GOT3 (cell line): ENCODE measurements around the gene SLBP.

Source experiments
- DNase-seq: peaks from one replicate; lab custom pipeline; 2025; ENCODE audit warnings: mixed read lengths; lab: John Stamatoyannopoulos, UW

SLBP gene

DNA sequence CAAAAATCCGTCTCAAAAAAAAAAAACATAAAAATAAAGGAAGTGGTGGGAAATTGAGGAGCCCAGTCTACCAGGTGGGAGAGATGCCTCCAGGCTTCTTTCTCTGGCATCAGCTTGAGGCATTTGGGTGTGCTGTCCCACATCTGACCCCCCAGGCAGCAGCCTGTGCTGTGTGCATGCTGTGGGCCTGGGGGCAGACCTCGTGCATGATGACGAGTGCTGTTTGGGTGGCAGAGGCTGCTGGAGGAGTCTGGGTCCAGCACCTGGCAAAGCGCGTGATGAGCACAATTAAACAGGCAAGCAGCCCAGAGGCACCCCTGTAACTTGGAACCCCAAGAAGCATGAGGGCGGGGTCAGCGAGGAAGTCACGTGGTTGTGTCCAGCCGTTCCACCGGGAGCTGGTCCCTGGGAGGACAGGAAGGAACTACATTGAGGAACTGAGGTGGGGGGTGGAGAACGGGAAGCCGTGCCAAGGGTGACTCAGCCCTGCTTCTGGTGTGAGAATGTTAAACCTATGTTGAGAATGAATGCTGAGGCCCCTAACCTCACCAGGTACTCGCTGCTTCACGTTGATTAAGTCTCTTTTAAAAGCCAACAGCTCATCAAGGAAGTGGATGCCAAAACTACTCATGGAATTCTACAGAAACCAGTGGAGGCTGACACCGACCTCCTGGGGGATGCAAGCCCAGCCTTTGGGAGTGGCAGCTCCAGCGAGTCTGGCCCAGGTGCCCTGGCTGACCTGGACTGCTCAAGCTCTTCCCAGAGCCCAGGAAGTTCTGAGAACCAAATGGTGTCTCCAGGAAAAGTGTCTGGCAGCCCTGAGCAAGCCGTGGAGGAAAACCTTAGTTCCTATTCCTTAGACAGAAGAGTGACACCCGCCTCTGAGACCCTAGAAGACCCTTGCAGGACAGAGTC, 15.3 kb upstream of the SLBP start:
- DNase-seq = no peak

DNA sequence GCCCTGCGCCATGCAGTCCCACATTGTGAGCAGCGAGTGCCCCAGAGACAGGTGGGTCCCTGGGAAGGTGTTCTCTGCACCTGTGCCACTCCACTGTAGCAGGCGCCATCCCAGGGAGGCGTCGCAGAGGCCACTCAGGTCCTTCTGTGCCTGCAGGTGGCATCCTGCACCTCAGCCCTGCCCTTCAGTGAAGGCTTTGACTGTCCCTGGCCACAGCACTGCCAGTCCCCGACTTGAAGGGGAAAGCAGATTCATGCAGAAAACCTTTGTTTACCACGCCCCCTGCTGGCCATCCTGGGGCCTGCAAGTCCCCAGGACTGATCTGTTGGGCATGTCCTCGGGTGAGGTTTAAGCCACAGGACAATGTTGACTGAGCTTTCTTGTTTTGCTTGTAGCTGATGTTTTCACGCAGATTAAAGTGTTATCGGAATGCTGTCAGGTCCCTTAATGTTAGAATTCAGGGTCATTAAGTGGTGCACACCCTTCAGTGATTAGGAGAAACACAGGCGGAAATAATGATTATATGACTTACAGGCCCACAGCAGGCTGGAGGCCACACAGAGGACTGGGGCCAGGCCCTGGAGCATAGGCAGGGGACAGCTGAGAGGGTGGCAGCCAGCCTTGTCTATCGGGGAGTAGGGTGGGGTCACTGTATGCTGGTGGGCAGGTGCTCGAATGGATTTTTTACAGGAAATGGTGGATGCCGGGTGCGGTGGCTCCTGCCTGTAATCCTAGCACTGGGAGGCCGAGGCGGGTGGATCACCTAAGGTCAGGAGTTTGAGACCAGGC, 14.2 kb upstream of the SLBP start:
- DNase-seq = peak; percentile 30

DNA sequence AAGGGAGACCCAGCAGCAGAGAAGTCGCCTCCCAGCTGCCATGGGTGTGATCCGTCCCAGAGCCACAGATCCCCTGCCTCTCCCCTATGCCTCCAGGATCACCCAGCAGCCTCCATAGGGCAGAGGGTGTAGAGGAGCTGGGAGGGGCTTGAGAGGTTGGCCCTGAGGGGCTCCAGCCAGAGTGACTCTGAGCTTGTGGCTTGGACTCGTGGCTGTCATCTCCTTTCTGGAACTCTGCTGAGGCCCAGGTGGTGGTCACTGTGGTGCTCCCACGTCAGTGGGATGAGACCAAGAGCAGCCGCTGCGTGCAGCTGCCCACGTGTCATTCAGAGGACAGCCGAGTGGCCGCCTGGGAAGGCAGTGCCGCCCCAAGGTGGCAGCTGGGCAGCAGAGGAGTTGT, 13.4 kb upstream of the SLBP start:
- no peak for DNase-seq

DNA sequence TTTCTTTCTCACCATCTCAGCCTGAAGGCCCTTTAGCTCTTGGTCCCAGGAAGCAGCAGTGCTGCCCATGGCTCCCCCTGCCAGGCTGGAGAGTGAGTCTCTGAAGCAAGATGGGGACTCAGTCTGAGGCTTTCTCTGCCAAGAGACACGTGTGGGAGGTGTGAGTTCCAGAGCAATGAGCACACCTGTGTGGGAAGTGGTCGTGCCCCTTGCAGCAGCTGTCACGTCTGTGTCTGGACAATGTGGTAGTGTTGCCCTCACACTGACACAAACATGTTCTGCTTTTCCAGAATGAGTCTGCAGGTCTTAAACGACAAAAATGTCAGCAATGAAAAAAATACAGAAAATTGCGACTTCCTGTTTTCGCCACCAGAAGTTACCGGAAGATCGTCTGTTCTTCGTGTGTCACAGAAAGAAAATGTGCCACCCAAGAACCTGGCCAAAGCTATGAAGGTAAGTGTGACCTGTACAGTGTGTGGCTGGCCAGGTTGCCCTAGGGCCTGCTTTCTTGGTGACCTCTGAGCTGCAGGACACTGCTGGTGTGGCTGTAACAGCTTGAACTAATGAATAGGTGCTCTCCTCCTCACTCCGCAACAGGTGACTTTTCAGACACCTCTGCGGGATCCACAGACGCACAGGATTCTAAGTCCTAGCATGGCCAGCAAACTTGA, 11.1 kb upstream of the SLBP start:
- DNase-seq = no peak

- no peak for DNase-seq
Measured at GRCh38 chr4:1722551-1723118, 10.5 kb upstream of the SLBP start.

GRCh38 chr4:1721666-1722550, 9.8 kb upstream of the SLBP start:
- DNase-seq = no peak

- DNase-seq = peak; percentile 80
Measured at GRCh38 chr4:1721003-1721665, 9.0 kb upstream of the SLBP start, which contains the start of the genes TACC3 and TMEM129. Gene TACC3 (plus strand): TSS chr4:1721521. CDS start chr4:1723422, 1,901 bp downstream. Gene TMEM129 (minus strand): TSS chr4:1721323. CDS start chr4:1720837, 486 bp downstream.

DNA sequence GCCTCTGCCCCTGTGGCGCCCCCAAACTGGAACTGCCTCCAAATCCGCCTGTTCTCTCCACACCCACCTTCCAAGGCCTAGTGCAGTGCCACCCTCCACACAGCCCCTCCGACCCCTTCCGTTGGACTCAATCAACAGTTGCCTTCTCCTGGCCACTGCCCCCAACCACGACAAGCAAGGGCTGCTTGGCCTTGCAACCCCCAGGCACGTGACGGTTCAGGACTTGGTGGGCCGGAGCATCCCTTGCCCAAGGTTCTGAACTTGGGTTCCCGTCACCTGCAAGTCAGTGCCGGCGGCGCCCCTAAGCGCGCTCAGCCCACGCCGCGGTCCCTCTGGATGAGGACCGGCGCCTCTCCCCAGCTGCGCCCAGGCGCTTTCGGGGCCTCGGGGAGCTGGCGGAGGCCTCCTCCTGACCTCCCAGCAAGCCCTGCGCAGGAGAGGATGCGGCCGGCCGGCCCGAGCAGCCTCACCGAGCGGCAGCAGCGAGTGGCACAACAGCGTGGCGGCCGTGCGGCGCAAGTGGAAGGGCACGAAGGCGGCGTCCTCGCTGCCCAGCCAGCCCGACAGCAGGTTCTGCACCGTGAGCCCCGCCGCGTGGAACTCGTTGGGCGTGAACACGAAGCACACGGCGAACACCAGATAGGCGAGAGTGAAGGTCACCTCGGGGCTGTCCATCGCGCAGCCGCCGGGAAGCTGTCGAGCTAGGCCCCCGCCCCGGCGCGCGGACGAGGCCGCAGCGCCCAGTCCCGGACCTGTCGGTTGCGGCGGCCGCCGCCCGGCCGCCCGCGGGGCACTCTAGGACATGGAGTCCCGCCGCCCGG, 8.3 kb upstream of the SLBP start:
- no peak for DNase-seq

- DNase-seq = no peak
Measured at GRCh38 chr4:1718095-1718850, 6.2 kb upstream of the SLBP start.

DNA sequence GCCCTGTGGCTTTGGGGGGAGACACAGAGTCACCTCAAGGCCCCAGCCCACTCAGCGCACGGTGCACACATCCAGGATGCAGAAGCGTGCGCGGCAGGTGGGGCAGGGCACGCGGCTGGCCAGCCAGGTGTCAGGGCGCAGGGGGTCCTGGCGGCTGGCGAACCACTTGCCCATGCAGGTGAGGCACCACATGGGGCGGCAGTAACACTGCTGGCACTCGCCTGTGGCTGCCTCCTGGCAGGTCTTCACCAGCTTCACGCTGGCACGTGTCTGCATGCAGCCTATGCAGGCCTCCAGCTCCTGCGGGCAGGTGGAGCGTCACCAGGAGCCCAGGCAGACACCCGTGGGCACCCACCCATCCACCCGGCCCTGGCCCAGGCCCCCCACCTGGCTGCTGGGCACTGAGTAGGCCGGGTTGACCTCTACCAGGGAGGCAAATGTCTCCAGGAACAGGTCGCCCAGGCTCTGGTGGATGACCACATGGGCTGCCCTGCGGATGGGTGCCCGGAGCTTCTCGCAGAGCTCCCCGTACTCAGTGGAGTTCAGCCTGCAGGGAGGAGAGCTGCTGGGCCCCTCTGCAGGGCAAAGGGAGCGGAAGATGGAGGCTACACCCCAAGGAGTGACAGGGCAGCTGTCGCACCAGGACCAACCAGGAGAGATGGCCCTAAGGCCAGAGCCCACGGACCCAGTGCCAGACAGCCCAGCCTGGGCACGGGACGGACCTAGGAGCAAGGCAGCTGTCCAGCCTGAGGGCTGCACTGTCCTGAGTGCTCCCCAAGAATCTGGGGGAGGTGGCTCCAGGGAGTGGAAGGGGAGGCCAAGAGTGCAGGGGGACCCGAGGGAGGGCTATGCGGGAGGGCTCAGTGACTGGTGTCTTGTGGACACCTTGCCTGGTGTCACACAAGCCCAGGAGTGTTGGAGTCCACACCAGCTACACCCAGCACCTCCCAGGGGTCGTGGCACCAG, 5.3 kb upstream of the SLBP start:
- DNase-seq = no peak

DNA sequence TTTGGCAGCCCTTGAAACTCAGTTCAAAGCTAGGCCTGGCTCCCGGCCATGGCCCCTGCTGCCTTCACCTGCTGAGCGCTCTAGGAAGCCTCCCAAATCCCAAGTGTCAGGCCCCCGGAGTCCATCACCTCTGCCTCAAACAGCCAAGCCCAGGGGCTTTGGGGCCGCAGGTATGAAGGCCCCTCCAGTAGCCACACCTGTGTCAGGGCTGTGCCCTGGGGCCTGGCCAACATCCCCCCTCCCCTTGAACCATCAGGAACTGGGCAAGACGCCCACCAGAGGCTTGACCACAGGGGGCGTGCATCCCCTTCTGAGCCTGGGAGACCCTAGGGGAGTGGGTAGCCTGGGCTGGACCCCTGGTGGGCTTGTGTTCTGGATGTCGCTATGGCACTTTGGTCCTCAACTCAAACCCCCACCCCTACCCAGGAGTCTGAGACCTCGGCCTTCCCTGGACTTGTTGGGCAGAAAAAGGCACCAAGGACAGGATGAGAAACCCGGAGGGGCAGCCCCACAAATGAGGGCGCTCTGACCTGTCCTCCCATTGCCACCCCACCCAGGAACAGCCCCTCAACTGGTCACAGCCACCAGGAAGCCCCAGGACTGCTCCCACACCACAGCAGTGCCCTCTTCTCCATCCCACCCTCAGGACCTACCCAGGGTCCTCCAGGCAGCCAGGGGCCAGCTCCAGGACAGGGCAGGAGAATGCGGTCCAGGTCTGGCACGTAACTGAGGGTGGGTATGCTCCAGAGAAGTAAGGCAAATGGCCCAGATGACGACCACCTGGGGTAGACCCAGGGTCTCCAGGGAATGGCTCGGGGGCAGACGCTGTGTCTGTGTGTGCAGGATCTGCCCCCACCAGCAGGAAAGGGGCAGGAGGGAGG, 4.2 kb upstream of the SLBP start:
- DNase-seq = no peak

DNA sequence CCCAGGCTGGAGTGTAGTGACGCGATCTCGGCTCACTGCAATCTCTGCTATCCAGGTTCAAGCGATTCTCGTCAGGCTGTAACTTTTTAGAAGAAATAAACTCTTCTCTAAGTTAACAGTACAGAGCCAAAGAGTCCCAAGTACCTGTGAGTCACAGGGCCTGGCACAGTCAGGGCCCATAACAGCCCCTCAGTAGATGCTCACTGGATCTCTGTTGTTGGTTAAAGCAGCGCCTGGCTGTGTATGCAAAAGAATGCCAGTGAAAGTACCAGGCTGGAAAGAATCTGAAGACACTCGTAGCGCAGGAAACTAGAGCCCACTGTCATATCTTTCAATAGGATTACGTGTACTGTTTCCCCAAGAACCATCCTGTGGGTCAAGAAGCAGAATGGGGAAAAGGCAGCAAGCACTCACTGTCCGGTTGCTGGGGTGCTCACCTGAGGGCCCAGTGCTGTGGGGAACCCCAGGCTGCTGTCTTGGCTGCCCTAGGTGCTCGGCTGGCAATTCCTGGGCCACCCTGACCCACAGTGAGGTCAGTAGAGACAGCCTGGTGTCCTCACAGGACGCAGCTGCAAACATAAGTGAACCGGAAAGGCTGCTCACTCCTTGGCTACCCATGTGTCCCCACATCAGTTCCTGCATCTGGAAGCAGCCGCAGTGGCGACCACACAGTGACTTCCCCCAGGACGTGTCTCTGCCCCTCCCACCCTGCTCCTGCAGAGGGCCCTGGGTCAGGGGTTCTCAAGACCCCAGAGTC, 3.1 kb upstream of the SLBP start:
- DNase-seq = no peak

GRCh38 chr4:1714303-1715001, 2.3 kb upstream of the SLBP start:
- no peak for DNase-seq

- DNase-seq = no peak
Measured at GRCh38 chr4:1713003-1713851, 1.1 kb upstream of the SLBP start.
